Measurements from ENCODE around the gene FCHSD2. TPM values are rescaled to one million over a fixed set of nuclear protein-coding genes. Genes with fewer than 3 reads are reported as not detected.

FCHSD2 gene
- total and polyA plus RNA-seq, 2 donors (not counting 1 experiment from before 2014, with no cell fraction given), result 113 to 189 TPM

GRCh38 chr11:73177778-73178539 is 35.8 kb upstream of the FCHSD2 start:
- H3K4me3 Mint-ChIP-seq, result peak overlapping the region; percentile 37
- ChIA-PET CTCF (interaction anchor here (0.5 to 9.6 kb wide), 71 partner anchors 9 to 455 kb away, joined by 3 to 271 read pairs (median 5); partner anchors contain the start of genes ATG16L2, FCHSD2 and STARD10), POLR2A (interaction anchor here (0.6 to 4.4 kb wide), 10 partner anchors 14 to 346 kb away, joined by 3 to 62 read pairs (median 4); partner anchors contain the start of gene FCHSD2)
- H3K27ac Mint-ChIP-seq, result peak overlapping the region; percentile 81
- Histone ChIP-seq H3K4me2 (replicated peaks; ENCODE audit: low read depth, low read length, poor library complexity, severe bottlenecking) (peak overlapping the region; percentile 56), H2AFZ (ENCODE audit: insufficient read depth, low read depth, low read length, poor library complexity, severe bottlenecking) (peak overlapping the region; percentile 75), H3K9ac (ENCODE audit: low read length) (peak overlapping the region; percentile 28), H3K27me3 (replicated peaks in 1 of 4; ENCODE audit: control extremely low read depth in 1 of 4, control insufficient read depth in 3 of 4, insufficient read depth in 4 of 4, low read length in 3 of 4) (no peaks in the 10 kb centered on the region), H3K79me2 (ENCODE audit: control insufficient read depth, insufficient read depth, low read length) (peaks cover 47% of the 10 kb centered on the region), H3K27ac (ENCODE audit: low read length in 2 of 2) (peak overlapping the region; percentile 17 to 19), H3K4me1 (ENCODE audit: control insufficient read depth in 2 of 2, insufficient read depth in 2 of 2, low read length in 2 of 2) (peaks cover 32 to 40% of the 10 kb centered on the region in 2 donors), H3K4me3 (ENCODE audit: control extremely low read depth in 1 of 5, extremely low read depth in 1 of 5, insufficient read depth in 1 of 5, low read depth in 2 of 5, low read length in 4 of 5) (peak overlapping the region in 1 of 5 experiments; percentile 16), H4K20me1 (ENCODE audit: control insufficient read depth, insufficient read depth, low read length, poor library complexity, severe bottlenecking) (no peaks in the 10 kb centered on the region), H3K9me3 (ENCODE audit: control extremely low read depth in 1 of 3, control insufficient read depth in 2 of 3, insufficient read depth in 1 of 3, low read length in 2 of 3) (no peaks in the 10 kb centered on the region), H3K36me3 (replicated peaks in 1 of 2; ENCODE audit: control extremely low read depth in 1 of 2, control insufficient read depth in 1 of 2, extremely low read depth in 1 of 2, insufficient read depth in 2 of 2, low read length in 1 of 2) (no peaks in the 10 kb centered on the region)
- DNase-seq, result peak; percentile 88
- peak; percentile 99 for ATAC-seq (ENCODE audit: low read depth)
- WGBS (ENCODE audit: insufficient coverage), result 33% methylated on average over 9 of the region's 15 CpGs
- H3K4me1 Mint-ChIP-seq, result peaks cover 38% of the 10 kb centered on the region
- no peaks in the 10 kb centered on the region for H3K9me3 Mint-ChIP-seq (ENCODE audit: insufficient read depth)
- TF ChIP-seq CTCF (IDR thresholded peaks at IDR 0.05), result peak; percentile 93
- TF ChIP-seq EZH2 (IDR thresholded peaks at IDR 0.05; ENCODE audit: borderline replicate concordance, insufficient read depth, low read depth, low read length, poor library complexity, severe bottlenecking), result no peak
- no peaks in the 10 kb centered on the region for H3K27me3 Mint-ChIP-seq
- intact Hi-C loops (cut with micrococcal nuclease), result loop anchor here (1.0 to 10.0 kb wide), 7 partner anchors 24 to 441 kb away; no protein-coding TSS in a partner anchor

All from B cell (primary cell).